ENCODE results near the gene CUX1.

GRCh38 chr7:102024005-102024768 lies 206.8 kb downstream of the CUX1 start:
- TF ChIP-seq CTCF (IDR thresholded peaks at IDR 0.05) (no peak), POLR2A (IDR thresholded peaks at IDR 0.05) (no peak)

Measured in uterus (tissue), 2 donors.